Left lobe of liver (tissue), 2 donors: Measurements from ENCODE around the gene NSL1. TPM values are rescaled to one million over a fixed set of nuclear protein-coding genes. Genes with fewer than 3 reads are reported as not detected.
"Not testable (repeated sequence)": the region's sequence is repeated elsewhere in the genome, so short reads cannot be mapped to it uniquely, and the experiment has no call there.

Experiments used
- ATAC-seq: fragments of 200-7000 bp; cut with Tn5 transposase; one replicate; pipeline ENCODE4 v1.9.1; 2020; ENCODE audit warnings: mild to moderate bottlenecking, moderate library complexity
- DNase-seq: peaks from one replicate; pipeline ENCODE4 v3.0.0-alpha.2; 2020; ENCODE audit warnings: low spot score
- total RNA-seq: library from RNA; stranded (reverse); gene quantifications from one replicate; pipeline ENCODE4 v1.2.1, GENCODE V29; 2021
- donor health status: DM: no; HTN: no; CAD: no; lungs with moderate emphysema.
- donor health status: DM: no; HTN: yes; CAD: no.

Gene NSL1
- total RNA-seq, 1 donor from 2014 or later: 17.8 TPM

- DNase-seq: no peak
- ATAC-seq: no peak
Measured at GRCh38 chr1:212712451-212713303, 78.9 kb downstream of the NSL1 start.

- DNase-seq: not testable (repeated sequence)
Measured at GRCh38 chr1:212711974-212712373, 79.6 kb downstream of the NSL1 start.

GRCh38 chr1:212710566-212710965, 81.0 kb downstream of the NSL1 start:
- DNase-seq (no peak), ATAC-seq (no peak)

More at GRCh38 chr1:212711974-212712373, 79.6 kb downstream of the NSL1 start:
- not testable (repeated sequence) for ATAC-seq

- ATAC-seq: no peak
- DNase-seq: no peak
Measured at GRCh38 chr1:212703991-212704564, 87.5 kb downstream of the NSL1 start.

DNA sequence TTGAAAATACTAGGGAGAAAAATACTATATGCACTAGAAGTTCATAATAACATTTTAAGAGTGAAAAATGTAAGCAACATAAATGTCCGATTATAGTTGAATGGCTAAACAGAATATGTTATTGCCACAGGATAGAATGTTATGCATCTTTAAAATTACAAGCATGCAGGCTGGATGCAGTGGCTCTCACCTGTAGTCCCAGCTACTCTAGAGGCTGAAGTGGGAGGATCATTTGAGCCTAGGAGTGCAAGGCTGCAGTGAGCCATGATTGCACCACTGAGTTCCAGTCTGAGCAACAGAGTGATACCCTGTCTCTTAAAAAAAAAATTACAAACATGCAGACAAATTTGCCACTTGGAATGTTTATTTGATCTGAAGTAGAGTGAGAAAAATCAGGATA, 88.9 kb downstream of the NSL1 start:
- no peak for DNase-seq
- no peak for ATAC-seq

GRCh38 chr1:212701910-212702309, 89.7 kb downstream of the NSL1 start:
- ATAC-seq (no peak), DNase-seq (no peak)

DNA sequence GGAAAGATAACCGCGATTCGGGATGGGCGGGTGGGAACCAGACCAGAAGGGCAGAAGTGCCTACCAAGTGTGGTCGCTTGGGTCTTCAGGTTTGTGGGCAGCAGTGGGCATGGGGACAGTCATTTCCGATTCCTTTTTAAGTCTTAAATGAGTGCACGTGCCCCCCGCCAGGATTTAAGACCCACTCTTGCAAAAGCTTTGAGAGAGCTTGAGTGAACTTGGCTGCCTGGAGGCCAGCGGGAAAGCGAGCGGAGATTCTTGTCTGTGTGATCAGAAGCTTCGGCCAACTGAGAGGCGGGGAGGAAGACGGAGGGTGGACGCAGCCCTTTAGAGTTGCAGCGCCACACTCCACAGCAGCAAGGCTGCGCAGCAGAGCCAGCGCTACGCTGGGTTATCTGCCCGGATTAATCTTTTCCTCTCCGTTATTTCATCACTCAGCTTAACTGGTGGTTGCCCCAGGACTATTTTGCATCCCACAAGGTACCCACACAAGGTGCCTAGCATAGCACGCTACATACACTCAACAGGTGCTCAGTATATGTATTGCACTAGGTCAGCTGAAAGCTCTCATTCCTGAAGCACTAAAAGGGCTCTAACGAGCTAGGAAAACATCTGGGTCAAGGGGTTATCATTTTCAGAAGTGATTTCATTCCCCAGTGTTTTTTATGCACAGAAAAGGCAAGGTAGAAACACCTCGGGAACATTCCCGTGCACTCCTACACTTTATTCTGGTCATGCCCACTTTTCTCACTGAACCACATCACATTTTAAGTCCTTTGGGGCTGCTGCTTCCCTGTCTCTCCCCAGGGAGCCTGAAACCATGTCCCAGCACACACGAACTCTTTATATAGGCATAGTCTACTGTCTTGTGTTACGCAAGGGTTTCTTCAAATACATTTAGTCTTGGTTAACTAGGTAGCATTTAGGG, 90.4 kb downstream of the NSL1 start:
- DNase-seq: no peak
- ATAC-seq: peak; percentile 57

DNA sequence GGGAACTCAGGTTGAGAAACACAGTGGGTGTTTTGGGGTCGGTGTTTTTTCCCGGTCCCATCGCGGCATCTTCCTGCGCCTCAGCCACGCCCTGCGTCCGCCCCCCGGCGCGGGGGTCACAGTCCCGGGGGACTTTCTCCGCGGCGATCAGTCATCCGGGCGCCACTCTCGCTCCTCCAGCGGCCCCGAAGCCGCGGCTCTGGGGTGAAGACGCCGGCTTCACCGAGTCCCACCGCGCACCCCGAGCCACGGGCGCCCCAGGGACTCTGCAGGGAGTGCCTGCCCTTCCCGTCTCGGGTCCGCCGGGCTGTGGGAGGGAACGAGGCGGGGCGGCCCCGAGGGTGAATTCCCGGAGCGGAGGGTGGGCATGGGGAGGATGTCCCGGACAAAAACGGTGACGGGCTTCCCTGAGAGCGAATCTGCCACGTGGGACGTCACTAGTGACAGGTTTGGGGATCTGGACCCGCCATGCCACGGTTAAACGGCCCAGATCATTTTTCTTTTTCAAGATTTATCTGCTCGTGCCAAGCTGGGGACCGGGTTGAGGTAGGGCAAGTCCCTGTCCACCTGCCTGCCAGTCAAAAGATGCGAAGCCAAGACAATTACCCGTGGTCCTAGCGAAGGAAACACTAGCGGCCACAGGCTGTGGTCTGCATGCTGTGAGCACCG, 91.2 kb downstream of the NSL1 start:
- DNase-seq (no peak), ATAC-seq (peak; percentile 8)

- peak; percentile 49 for DNase-seq
- peak; percentile 79 for ATAC-seq
Measured at GRCh38 chr1:212699625-212700222, 91.9 kb downstream of the NSL1 start, which contains the start of gene BATF3. TSS of gene BATF3 (minus strand) at chr1:212699840. CDS start at chr1:212699762, 78 bp downstream.

DNA sequence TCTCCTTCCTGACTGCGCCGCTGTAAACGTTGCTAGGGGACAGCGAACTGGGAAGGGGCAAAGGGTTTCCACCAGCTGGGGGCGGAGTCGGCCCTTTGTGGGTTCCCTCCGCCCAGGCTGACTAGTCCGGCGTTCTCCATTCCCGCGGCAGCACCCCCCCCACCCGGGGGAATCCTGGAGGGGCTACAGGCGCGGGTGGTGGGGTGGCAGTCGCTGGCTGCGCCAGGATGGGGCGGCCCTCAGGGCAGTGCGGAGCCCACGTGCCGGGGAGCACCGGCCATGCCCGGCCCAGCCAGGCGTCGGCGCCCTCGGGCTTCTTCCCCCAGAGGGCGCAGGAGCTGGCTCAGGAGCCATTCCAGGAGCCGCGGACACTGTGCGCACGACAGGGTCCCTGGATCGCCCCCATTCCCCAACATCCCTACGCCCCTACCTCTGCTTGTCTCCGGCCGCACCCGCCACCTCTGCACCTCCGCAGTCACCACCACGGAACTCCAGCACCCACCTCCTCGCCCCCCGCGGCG, 92.4 kb downstream of the NSL1 start:
- ATAC-seq (peak; percentile 83), DNase-seq (no peak)

- ATAC-seq (peak; percentile 17), DNase-seq (no peak)
Measured at GRCh38 chr1:212698467-212699103, 93.0 kb downstream of the NSL1 start.

GRCh38 chr1:212696721-212697331, 94.8 kb downstream of the NSL1 start:
- ATAC-seq: no peak
- DNase-seq: no peak

DNA sequence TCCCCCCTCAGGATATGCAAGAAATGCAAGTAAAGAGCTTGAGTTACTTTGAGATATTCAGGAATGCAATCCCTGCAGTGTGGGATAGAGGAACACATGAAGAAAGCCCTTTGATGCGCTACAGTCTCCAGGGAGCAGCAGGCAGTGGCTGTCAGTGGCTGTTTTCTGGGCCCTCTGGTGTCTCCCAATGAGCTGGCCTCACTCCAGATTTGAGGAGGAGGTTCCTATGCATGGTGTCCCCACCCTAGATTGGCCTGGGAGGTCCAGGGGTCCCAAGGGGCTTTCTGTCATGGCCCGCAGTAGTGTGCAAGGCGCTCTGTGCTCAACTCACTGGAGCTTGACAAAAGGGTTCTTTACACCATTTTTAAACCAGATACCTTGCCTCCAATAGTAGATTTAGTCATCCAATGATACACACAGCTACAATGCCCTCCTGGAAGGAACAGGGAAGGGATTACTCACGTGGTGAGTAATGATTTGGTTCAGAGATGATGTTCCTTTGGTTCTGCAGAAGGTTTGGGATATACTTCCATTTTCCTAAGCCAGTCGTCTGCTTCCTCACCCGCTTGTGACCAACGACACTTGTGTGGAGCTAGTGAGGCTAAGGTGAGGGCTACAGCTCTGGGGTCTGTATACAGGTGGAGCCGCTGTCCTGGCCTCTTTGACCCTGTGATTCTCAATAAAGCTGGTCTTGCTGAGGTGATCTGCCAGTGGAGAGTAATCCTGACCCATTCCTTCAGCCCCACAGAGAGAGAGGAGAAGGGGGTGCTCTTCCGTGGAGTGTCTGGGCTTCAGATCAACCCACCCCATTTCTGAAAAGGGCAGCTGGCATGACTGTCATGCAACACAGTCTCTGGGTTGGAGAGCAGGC, 98.6 kb downstream of the NSL1 start:
- no peak for ATAC-seq
- no peak for DNase-seq

GRCh38 chr1:212691561-212692071, 100.0 kb downstream of the NSL1 start:
- DNase-seq: no peak
- no peak for ATAC-seq

- ATAC-seq (no peak), DNase-seq (no peak)
Measured at GRCh38 chr1:212690816-212691403, 100.7 kb downstream of the NSL1 start.

GRCh38 chr1:212689758-212690529, 101.6 kb downstream of the NSL1 start:
- DNase-seq: no peak
- no peak for ATAC-seq
